Measurements from ENCODE around the gene ATP11B.

DNA sequence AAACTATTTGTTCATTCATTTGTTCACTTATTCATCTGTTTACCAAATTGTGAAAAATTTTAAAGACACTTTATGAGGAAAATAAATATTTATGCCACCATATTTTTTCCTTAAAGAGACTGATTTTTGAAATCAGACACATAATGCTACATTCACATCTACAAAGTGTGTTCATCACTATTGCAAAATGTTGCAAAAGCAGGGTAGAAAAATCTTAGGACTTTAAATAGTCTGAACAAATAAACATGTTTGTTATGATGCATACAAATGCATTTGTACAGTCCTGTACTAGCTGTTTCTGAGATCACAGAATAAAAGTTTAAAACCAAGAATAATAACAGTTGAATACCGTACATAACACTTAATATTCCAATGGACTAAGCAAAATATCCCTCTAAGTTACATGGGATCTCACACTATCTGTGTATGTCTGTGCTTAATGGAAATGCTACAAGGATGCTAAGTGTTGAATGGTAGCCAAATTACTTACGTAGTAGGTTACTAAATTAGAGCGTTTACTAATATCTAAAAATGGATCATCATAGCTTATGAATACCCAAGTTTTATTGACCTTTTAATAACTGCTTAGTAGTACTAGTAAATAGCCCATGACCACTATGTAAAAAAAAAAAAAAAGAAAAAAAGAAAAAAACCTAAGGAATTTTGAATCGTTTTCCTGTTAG is 25.1 kb downstream of the ATP11B start:
- TF ChIP-seq EZH2 (IDR thresholded peaks at IDR 0.05; ENCODE audit: insufficient read depth, poor library complexity, severe bottlenecking) (no peak), EZH2phosphoT487 (IDR thresholded peaks at IDR 0.05; ENCODE audit: insufficient read depth, low read depth) (no peak)

Data from GM23248 (cell line).